ENCODE measurements around the gene APC. TPM values are rescaled to one million over a fixed set of nuclear protein-coding genes. Genes with fewer than 3 reads are reported as not detected.

APC gene
- total and polyA plus RNA-seq, 10 of the 15 experiments (the other 5 are each of a cell fraction or from before 2014, with no cell fraction given): 3.2 to 23.3 (median 13.8) TPM

DNA sequence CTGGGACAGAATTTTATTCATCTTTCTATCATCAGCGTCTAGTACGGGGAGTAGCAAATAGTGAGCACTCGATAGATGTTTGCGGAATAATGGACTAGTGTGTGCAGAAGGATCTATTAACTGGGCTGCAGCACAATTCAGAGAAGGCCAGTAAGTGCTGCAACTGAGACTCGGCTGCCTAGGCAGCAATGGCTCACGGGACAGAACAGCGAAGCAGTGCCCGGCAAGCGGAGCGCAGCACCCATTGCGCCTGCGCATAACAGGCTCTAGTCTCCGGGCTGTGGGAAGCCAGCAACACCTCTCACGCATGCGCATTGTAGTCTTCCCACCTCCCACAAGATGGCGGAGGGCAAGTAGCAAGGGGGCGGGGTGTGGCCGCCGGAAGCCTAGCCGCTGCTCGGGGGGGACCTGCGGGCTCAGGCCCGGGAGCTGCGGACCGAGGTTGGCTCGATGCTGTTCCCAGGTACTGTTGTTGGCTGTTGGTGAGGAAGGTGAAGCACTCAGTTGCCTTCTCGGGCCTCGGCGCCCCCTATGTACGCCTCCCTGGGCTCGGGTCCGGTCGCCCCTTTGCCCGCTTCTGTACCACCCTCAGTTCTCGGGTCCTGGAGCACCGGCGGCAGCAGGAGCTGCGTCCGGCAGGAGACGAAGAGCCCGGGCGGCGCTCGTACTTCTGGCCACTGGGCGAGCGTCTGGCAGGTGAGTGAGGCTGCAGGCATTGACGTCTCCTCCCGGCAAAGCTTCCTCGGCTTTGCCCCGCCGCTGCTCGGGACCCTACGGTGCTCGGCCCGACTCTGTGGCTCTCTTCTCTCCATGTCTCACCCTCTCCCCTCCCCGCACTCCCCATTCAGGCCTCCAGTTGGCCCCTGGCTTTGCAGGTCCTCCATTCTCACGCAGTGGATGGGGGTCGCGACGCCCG is 30.2 kb upstream of the APC start (continued):
- TF ChIP-seq CEBPZ (IDR thresholded peaks at IDR 0.05; ENCODE audit: low read depth, low read length): no peak
- peak; percentile 99 for TF ChIP-seq NRF1 (conservative IDR thresholded peaks at IDR 0.05; ENCODE audit: low read depth, low read length)
- no peak; the same call in 1 of the 2 replicates for TF ChIP-seq HDGF (IDR thresholded peaks at IDR 0.05)
- TF ChIP-seq HCFC1 (IDR thresholded peaks at IDR 0.05; ENCODE audit: low read length): peak; percentile 39; the same call in 1 of the 2 replicates
- peak; percentile 39; the same call in 1 of the 2 replicates for TF ChIP-seq POLR2AphosphoS2 (IDR thresholded peaks at IDR 0.05; ENCODE audit: low read depth, low read length)
- TF ChIP-seq, protein P1, sequence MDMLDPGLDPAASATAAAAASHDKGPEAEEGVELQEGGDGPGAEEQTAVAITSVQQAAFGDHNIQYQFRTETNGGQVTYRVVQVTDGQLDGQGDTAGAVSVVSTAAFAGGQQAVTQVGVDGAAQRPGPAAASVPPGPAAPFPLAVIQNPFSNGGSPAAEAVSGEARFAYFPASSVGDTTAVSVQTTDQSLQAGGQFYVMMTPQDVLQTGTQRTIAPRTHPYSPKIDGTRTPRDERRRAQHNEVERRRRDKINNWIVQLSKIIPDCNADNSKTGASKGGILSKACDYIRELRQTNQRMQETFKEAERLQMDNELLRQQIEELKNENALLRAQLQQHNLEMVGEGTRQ (IDR thresholded peaks at IDR 0.05; ENCODE audit: borderline replicate concordance, low read depth, low read length): no peak
- TF ChIP-seq, protein P2, sequence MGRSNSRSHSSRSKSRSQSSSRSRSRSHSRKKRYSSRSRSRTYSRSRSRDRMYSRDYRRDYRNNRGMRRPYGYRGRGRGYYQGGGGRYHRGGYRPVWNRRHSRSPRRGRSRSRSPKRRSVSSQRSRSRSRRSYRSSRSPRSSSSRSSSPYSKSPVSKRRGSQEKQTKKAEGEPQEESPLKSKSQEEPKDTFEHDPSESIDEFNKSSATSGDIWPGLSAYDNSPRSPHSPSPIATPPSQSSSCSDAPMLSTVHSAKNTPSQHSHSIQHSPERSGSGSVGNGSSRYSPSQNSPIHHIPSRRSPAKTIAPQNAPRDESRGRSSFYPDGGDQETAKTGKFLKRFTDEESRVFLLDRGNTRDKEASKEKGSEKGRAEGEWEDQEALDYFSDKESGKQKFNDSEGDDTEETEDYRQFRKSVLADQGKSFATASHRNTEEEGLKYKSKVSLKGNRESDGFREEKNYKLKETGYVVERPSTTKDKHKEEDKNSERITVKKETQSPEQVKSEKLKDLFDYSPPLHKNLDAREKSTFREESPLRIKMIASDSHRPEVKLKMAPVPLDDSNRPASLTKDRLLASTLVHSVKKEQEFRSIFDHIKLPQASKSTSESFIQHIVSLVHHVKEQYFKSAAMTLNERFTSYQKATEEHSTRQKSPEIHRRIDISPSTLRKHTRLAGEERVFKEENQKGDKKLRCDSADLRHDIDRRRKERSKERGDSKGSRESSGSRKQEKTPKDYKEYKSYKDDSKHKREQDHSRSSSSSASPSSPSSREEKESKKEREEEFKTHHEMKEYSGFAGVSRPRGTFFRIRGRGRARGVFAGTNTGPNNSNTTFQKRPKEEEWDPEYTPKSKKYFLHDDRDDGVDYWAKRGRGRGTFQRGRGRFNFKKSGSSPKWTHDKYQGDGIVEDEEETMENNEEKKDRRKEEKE (IDR thresholded peaks at IDR 0.05): no peak
- no peak for TF ChIP-seq MTA3 (IDR thresholded peaks at IDR 0.05; ENCODE audit: borderline replicate concordance, low read length)
- TF ChIP-seq RFX5 (IDR thresholded peaks at IDR 0.05; ENCODE audit: low read depth, low read length): no peak
- TF ChIP-seq RB1 (IDR thresholded peaks at IDR 0.05; ENCODE audit: borderline replicate concordance): peak; percentile 57; the same call in 1 of the 2 replicates
- TF ChIP-seq NR2C1 (IDR thresholded peaks at IDR 0.05): no peak
- no peak for TF ChIP-seq ZSCAN29 (IDR thresholded peaks at IDR 0.05)
- TF ChIP-seq, protein P3, sequence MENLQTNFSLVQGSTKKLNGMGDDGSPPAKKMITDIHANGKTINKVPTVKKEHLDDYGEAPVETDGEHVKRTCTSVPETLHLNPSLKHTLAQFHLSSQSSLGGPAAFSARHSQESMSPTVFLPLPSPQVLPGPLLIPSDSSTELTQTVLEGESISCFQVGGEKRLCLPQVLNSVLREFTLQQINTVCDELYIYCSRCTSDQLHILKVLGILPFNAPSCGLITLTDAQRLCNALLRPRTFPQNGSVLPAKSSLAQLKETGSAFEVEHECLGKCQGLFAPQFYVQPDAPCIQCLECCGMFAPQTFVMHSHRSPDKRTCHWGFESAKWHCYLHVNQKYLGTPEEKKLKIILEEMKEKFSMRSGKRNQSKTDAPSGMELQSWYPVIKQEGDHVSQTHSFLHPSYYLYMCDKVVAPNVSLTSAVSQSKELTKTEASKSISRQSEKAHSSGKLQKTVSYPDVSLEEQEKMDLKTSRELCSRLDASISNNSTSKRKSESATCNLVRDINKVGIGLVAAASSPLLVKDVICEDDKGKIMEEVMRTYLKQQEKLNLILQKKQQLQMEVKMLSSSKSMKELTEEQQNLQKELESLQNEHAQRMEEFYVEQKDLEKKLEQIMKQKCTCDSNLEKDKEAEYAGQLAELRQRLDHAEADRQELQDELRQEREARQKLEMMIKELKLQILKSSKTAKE (IDR thresholded peaks at IDR 0.05; ENCODE audit: low read depth, poor library complexity, severe bottlenecking): no peak
- TF ChIP-seq NFXL1 (IDR thresholded peaks at IDR 0.05; ENCODE audit: borderline replicate concordance): no peak
- no peak for TF ChIP-seq CBX3 (IDR thresholded peaks at IDR 0.05; ENCODE audit: borderline replicate concordance, low read depth)
- TF ChIP-seq SRF (IDR thresholded peaks at IDR 0.05; ENCODE audit: low read depth in 2 of 2, low read length in 2 of 2): no peak
- TF ChIP-seq, protein P4, sequence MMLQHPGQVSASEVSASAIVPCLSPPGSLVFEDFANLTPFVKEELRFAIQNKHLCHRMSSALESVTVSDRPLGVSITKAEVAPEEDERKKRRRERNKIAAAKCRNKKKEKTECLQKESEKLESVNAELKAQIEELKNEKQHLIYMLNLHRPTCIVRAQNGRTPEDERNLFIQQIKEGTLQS (IDR thresholded peaks at IDR 0.05; ENCODE audit: borderline replicate concordance, extremely low read depth, low read depth, low read length): no peak
- no peak for TF ChIP-seq SMAD5 (IDR thresholded peaks at IDR 0.05; ENCODE audit: low read depth)

Data from GM12878 (cell line).